Measurements from ENCODE around the gene ENPP6.

The ENPP6 gene

DNA sequence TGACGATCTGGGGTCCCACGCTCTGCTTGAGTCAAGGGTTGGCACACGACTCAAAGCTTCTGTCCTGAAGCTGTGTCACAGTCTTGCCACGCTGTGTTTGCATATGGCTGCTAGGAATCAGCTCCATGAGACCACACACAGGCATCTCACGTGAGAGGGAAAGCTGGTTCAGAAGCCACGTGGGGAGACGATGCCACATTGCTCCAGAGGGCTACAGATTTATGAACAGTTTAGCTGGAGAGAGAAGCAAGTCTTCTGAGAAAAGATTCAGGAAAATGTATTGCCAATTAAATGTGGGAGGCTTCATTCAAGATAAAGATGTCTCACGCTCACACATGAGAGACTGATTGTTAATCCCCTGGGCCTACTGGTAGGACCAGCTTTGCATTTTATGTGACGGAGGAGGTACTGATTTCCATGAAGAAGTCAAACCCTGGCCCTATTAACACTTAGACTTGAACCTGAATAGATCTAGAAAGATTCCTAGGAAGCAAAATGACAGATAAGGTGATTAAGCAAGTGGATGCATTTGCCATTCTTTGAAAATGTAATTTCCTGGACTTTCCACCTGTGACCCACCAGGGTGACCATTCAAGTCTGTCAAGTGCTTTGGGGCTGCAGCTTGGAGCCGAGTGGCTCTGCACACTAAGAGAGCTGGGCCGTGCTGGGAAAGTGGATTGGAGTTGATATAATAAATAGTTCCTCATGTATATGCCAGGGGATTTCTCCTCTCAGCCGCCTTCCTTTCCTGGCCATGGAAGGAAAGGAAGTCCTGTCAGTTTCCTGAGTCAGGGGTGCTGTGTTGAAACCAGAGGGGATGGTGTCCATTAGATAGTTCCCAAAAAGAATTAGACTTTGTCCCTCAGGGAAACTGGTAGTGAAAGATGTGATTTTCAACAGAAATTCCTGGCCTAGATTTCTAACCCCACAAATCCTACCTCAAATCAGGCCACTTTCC is 29.0 kb downstream of the ENPP6 start:
- no peak for DNase-seq

DNA sequence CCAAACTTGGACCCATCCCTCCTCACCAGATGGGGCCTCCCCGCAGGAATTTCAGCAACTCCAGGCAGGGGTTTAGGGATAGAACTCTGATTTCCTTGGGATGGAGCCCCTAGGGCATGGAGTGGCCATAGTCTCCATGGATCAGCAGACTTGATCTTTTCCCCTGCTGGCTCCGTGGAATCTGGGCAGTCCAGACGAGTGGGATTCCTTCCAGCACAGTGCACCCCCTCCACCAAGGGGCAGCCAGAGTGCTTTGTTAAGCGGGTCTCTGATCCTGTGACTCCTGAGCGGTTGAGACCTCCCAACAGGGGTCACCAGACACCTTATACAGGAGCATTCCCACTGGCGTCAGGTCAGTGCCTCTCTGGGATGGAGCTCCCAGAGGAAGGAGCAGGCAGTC is 40.4 kb downstream of the ENPP6 start:
- no peak for DNase-seq

DNA sequence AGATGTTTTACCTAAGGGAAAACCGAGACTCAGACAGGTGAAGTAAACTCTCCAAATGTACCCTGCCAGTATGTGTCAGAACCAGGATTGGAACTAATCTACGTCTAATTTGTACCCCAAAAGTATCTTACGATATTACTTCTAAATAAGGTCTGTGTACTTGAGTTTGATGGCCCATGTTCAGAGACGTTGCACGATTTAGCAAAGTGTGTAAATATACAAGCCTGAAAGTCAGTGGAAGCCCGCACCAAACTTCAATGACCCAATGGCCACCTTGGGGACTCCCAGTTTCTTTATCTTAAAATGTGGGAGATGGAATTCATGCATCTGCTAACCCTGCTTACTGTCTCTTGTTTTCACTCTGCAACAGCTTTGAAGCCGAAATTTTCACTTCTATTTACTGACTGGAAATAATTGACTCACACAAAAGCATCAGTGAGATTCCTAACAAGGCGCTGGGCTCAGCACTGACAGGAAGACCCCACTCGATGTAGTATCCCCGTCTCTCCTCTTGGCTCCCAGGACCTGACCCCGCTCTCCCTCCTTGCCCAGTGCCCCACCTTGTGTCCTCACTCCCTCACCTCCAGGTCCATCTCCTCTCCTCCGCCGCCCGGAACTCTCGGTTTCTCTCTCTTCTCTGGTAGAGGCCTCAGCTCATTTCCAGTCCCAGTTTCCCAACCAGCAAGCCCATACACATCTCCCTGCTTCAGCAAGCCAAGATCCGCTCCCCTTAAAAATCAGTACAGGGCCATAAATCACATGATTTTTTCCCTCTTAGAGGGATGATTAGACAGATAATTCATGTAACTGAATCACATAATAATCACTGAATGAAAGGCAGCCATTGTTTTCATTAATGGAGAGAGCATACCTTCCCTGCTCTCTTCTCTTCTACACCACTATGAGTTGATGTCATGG is 42.8 kb downstream of the ENPP6 start:
- no peak for DNase-seq

DNA sequence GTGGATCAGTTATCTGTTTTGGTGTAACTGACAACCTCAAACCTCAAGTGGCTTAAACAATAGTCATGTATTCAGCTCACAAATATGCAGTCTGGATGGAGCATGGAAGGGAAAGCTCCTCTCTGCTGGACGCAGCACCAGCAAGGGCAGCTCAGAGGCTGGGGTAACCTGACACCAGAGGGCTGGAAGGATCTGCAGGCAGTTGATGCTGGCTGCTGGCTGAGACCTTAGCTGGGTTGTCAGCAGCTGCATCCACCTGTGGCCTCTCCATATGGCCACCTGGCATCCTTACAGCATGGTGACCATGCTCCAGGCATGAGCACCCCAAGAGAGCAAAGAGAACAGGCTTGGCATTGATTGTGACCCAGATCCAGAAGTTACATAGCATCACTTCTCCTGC is 46.7 kb downstream of the ENPP6 start:
- DNase-seq, result no peak

DNA sequence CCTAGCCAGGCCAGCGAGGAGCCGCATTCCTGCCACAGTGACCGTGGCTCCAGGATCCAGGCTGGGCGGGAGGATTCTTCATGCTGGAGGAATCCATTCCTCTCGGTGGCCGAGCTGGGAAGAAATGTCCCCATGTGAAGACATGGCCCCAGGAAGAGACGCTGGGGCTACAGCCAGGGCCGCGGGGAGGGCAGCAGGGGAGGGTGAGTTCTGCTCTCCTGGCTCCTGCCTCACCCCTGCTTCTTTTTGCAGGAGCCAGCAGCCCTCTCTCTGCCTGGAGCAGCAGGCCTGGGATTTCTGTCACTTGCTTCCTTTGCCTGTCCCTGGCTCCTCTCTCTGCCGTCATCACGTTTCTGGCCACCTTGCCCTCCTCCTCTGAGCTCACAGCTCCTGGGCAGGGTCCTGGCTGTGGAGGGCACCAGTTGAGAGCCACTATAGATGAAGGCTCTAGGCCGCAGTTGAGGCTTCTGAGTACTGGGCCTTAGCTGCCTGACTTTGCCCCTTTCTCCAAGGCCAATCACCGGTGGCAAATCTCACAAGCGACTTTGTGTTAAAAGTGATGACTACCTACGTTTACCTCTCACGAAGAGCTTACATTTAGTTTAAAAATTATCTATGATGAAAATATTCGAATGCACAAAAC is 48.3 kb downstream of the ENPP6 start:
- DNase-seq, result no peak

- peak; percentile 62 for DNase-seq
These were observed 49.2 kb downstream of the ENPP6 start for GRCh38 chr4:184168406-184169019.

DNA sequence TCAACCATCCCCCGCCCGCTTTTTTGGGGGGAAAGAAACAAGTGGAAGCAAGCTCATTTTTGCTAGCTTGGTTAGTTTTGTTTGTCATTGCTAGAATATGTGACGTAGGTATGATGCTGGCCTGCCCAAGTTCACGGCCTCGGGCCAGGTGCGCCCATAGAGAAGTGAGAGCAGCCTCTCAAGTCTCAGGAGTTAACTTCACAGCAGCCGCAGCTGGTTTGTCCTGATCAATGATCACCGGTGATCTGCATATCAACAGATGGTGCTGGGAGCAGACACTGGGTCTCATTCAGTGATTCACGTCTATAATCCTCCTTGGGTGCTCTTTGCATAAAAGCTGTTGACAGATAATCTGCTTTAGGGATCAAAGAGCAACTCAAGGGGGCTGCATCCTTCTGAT is 50.1 kb downstream of the ENPP6 start:
- DNase-seq, result no peak

DNA sequence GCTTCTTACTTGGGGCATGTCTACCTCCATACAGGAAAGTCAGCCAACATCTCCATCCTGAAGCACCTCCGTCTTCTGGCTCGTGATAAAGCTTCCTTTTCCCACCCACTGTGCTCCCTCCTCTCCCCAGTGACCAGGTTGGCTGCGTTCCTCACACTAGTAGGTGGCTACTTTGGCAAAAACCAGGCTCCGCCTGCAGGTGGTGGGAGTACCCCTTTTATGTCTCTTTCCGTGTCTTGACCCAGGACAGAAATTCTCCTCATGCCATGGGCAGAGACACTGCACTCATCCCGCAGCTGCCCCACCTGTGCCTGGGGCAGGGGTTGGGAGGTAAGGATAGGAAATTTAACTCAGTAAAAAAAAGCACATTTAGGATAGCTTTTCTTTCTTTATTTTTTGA is 50.9 kb downstream of the ENPP6 start:
- no peak for DNase-seq

DNA sequence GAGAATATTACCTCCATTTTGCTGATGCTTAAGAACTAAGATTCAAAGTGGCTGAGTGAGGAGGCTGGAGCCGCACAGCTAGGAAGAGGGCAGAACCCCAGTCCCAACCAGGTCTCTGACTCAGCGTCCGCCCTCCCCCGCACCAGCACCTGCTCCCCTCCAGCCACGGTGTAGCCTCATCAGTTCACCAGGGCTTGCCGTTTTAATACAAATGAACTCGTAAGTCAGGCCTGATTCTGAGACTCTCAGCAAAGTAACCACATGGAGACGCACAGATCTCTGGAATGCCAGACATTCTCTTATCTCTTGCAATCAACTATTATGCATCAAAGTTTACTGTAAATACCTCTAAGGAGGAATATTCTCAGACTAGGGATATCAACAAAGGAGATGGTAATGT is 52.4 kb downstream of the ENPP6 start:
- DNase-seq, result no peak

DNA sequence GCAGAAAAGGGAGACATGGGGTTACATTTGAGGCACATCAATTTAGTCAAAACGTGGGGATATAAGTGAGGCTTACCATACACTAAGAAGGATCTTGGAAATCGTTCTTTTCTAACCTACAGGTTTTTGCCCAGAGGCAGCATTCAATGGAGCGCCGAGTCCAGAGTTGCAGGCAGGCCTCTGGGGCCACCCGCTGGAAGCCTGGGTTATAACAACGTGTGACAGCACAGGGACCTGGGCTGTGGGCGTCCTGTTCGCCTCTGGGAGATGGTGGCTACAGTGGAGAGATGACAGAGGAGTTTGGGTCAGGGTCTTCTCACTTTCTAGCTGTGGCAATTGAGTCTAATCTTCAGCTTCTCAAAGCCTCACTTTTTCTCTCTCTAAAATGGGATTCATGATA is 53.9 kb downstream of the ENPP6 start:
- peak; percentile 12 for DNase-seq

DNA sequence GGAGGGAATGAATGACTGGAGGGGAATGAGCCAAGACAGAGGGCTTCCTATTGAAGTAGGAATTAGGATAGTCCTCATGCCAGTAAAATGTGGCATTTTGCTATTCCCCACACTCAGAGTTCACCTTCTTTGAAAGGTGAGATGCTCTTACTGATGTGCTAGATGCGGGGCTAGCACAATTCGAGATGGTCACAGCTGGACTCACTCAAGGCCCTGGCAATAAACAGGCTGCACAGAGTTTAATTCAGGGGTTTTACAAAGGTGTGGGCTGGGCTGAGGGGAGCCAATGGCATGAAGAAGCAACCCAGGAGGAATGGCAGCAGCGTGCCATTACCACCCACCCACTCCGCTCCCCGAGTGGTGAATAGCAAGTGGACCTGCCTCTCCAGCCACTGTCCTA is 55.1 kb downstream of the ENPP6 start:
- DNase-seq, result no peak

GRCh38 chr4:184157322-184157721 is 60.4 kb downstream of the ENPP6 start:
- no peak for DNase-seq

DNA sequence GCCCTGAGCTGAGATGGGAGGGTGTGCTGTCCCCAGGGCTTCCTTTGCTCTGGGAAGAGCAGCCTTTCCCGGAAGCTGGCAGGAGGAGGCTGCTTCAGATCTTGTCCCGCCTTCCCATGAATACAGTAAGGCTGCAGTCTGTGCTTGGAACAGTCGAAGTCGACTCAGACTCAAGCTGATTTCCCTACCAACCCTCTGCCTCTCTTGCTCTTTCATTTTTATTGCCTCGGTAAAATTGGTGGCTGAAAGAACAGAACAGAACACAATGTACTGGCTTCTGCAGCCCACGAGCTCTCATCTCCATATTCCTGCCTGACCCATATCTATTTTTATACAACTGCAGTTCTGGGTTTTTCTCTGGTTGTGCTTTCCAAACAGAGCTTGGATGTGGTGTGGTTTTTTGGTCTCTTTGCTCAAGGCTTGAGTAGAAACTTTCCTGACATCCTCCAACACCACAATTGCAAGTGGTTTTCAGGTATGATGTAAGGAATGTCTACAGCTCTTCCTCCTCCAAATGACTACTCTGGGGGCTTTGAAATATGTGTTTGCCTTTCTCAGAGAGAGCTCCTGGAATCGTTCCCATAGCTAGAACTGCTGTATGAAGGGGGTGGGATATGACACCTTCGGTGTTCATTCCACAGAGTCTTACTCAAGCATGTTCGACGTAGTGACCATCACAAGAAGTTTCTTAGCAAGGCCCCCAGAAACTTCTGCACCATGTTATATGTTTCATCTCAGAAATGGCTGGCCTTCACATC is 61.3 kb downstream of the ENPP6 start:
- DNase-seq, result no peak

DNA sequence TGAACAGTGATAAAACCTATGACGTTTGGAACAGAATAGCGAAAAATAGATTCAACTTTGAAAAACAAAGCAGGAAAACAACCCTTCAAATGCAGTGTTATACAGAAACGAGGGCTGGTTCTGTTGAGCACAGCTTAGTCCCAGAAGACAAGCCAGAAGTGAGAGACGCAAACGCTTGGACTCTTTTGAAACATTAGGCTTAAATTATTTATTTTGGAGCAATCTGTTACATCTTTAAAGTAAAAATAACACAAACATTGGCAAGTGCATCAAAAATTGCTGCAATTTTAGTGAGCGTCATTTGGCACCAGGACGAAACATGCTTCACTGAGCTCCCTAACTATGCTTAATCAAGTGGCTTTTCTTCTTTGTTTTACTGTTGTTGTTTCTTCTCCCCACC is 63.5 kb downstream of the ENPP6 start:
- no peak for DNase-seq

DNA sequence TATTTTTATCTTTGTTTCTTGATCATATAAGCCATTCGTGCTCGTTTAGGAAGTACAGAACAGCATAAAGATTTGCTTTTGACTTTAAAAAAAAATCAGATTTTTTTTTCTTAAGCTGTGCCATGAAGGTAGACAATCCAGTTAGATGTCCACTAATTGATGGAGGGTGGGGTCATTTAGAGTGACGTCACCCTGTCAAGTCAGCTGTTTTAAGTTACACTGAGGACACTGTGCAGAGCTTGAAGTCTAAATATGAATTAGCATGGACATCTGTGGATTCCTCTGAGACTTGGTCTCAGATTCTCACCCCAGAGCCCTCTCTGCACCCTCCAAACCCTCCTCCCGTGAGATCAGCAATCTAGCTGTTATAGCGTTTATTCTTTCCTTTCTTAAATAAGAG is 63.9 kb downstream of the ENPP6 start:
- DNase-seq, result no peak

DNA sequence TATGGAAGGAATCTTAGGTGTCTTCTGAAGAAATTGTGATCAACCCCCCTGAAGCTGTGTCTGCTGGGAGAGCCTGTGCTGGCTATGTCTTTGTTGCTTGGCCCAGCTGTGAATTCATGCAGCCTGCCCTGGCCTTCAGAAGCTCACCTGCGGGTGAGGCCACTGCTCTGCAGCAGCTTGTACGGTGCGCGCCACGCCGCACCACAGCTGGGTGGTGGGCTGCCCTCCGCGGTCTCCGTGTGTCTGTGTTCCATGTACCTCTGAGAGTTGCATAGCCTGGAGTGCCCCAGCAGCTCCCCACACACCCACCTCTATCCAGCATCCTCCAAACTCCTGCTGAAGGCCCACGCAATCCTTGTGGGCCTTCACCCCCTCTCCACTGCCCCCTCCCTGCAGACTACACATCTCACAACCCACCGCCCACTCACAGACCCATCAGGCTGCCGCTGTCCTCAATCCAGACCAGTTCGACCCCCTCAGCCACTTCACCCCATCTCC is 65.6 kb downstream of the ENPP6 start:
- no peak for DNase-seq

DNA sequence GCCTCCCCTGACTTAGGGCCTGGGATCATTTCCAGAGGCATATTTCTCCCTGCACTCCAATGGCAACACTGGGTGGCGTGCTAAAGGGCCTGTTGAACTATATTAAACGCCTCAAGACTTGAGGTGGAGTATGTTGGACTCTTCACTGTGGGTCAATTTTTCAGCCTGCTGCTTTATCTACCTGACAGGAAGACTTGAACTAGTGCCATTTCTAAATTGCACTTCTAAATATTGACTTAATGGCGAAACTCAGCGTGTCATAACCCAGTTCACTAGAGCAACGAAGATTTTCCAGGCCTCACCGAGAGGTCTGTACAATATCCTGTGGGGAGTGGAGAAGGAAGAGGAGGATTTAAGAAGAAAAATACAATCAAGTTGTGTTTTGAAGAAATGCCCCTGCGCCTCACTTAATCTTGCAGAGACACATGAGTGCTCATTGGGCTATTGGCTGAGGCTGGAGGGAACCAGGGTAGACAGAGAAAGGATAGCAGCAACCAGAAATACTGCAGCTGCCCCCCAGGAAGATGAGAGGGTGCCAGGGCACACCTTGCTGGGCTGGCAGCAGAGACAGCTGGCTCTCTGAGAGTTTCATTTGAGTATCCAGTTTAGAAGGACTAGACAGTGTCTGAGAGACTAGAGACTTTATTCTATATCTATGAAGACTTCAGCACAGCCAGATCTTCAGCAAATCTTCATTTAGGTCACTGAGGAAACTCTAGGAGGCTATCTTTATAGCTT is 67.4 kb downstream of the ENPP6 start:
- DNase-seq, result no peak

DNA sequence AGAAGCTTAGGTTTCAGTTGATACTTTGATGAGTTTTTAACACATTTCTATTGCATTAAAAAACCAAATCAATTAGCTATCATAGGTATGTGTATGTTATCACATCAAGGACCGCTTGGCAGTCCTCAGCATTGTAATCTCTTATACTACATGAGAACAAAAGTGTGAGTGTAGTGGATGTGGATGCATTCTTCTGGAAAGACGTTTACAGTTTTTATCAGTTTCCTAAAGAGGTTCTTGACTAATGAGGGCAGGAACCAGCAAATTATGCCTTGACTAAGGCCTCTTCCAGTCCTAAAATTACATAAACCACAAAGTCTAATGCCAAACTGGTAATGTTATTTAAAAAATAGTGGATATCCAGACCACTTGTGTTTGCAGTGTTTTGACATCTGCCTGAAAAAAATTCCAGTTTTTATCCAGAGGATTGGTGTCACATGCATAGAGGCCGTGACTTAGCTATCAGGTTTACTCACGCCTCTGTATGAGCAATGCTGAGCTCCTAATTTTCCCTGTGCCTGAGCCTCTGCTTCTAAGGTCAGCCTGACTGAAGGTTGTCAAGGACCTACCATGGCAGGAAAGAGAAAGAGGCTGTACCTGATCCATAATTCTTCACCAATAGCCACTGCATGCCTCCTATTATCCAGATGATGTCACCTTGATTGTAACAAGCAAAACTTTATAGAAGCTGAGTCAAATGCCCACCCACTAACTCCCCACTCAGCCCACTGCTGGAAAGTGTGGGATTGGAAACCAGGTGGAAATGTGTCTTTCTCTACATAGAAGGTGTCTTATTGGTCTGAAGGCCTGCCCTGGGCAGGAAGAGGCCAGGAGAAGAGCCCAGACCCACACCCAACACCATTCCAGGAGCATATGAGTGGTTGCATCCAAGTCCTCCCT is 68.7 kb downstream of the ENPP6 start:
- no peak for DNase-seq

DNA sequence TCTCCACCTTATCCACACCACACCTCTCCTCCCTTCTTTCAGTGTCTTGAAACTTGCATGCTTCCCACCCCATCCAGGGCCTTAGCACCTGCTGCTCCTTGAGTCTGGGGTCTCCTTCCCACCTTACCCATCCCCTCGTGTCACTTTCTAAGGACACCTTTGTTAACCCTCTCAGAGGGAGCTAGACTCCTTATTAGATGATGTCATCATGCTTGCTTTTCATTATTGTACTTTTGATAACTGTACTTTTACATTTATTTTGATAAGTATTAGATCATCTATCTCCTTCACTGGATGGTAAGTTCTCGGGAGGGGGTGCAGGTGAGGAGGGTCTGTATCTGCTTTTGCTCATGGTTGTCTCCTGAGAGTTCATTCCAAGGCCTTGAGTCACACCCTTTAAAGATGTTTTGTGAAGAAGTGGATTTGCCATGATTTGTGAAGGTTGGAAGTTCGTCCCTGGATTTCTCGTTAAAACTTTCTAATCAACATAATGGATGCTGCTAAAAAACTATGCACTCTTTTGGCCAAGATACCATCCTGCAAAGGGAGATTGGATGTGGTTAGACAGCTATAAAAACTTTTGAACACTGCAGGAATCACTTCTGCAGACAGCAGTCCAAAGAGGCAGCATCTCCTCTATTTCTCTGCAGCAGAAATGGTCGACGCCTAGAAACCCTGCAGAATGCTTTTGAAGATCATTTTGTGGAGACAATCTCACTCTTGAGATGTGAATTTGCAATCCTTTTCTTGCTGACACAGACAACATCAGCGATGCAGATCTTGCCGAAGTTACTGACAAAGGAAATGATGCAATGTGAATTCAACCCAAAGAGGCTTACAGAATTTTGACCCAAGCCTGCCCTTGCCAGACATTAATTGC is 69.6 kb downstream of the ENPP6 start:
- no peak for DNase-seq

All from stimulated activated CD4-positive, alpha-beta T cell treated with anti-CD3 and anti-CD28 coated beads, Interleukin-4, amount 100 ng/mL, for 1 hour (primary cell).